Measurements from ENCODE around the gene PXMP4. TPM values are rescaled to one million over a fixed set of nuclear protein-coding genes. Genes with fewer than 3 reads are reported as not detected.
A peak's percentile ranks its signal among the peaks of the same experiment; 100 is the strongest.

The PXMP4 gene
- total and polyA plus RNA-seq, 9 of the 15 experiments (the other 6 are each of a cell fraction or from before 2014, with no cell fraction given) = 4.8 to 29.1 (median 6.8) TPM

- TF ChIP-seq, protein P1, sequence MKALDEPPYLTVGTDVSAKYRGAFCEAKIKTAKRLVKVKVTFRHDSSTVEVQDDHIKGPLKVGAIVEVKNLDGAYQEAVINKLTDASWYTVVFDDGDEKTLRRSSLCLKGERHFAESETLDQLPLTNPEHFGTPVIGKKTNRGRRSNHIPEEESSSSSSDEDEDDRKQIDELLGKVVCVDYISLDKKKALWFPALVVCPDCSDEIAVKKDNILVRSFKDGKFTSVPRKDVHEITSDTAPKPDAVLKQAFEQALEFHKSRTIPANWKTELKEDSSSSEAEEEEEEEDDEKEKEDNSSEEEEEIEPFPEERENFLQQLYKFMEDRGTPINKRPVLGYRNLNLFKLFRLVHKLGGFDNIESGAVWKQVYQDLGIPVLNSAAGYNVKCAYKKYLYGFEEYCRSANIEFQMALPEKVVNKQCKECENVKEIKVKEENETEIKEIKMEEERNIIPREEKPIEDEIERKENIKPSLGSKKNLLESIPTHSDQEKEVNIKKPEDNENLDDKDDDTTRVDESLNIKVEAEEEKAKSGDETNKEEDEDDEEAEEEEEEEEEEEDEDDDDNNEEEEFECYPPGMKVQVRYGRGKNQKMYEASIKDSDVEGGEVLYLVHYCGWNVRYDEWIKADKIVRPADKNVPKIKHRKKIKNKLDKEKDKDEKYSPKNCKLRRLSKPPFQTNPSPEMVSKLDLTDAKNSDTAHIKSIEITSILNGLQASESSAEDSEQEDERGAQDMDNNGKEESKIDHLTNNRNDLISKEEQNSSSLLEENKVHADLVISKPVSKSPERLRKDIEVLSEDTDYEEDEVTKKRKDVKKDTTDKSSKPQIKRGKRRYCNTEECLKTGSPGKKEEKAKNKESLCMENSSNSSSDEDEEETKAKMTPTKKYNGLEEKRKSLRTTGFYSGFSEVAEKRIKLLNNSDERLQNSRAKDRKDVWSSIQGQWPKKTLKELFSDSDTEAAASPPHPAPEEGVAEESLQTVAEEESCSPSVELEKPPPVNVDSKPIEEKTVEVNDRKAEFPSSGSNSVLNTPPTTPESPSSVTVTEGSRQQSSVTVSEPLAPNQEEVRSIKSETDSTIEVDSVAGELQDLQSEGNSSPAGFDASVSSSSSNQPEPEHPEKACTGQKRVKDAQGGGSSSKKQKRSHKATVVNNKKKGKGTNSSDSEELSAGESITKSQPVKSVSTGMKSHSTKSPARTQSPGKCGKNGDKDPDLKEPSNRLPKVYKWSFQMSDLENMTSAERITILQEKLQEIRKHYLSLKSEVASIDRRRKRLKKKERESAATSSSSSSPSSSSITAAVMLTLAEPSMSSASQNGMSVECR (CRISPR knock-in tag; IDR thresholded peaks at IDR 0.05) = peak; percentile 65
- TF ChIP-seq ZFP36 (IDR thresholded peaks at IDR 0.05; ENCODE audit: low read depth, low read length, partially characterized antibody) (no peak), ZNF639 (CRISPR knock-in tag; conservative IDR thresholded peaks at IDR 0.05 in 1 of 2, IDR thresholded peaks at IDR 0.05 in 1 of 2) (peak in 1 of 2 experiments; percentile 84; a peak in 2 of 4 replicates), CHD1 (IDR thresholded peaks at IDR 0.05; ENCODE audit: low read length) (peak; percentile 63), MTF1 (CRISPR knock-in tag; IDR thresholded peaks at IDR 0.05; ENCODE audit: borderline replicate concordance) (no peak), TEAD1 (CRISPR knock-in tag; IDR thresholded peaks at IDR 0.05) (no peak), CAMTA2 (CRISPR knock-in tag; conservative IDR thresholded peaks at IDR 0.05) (peak; percentile 86; the same call in 1 of the 2 replicates), PCBP1 (IDR thresholded peaks at IDR 0.05; ENCODE audit: low read depth, low read length, poor library complexity, severe bottlenecking) (peak; percentile 78), ZNF184 (CRISPR knock-in tag; IDR thresholded peaks at IDR 0.05) (no peak), RBBP5 (IDR thresholded peaks at IDR 0.05; ENCODE audit: borderline replicate concordance, insufficient read depth, low read length, poor library complexity, severe bottlenecking) (peak; percentile 67), SIN3B (IDR thresholded peaks at IDR 0.05; ENCODE audit: low read depth) (0 out of 2 replicates have a peak, but pooled peaks have one; percentile 10)
- TF ChIP-seq, protein P2, sequence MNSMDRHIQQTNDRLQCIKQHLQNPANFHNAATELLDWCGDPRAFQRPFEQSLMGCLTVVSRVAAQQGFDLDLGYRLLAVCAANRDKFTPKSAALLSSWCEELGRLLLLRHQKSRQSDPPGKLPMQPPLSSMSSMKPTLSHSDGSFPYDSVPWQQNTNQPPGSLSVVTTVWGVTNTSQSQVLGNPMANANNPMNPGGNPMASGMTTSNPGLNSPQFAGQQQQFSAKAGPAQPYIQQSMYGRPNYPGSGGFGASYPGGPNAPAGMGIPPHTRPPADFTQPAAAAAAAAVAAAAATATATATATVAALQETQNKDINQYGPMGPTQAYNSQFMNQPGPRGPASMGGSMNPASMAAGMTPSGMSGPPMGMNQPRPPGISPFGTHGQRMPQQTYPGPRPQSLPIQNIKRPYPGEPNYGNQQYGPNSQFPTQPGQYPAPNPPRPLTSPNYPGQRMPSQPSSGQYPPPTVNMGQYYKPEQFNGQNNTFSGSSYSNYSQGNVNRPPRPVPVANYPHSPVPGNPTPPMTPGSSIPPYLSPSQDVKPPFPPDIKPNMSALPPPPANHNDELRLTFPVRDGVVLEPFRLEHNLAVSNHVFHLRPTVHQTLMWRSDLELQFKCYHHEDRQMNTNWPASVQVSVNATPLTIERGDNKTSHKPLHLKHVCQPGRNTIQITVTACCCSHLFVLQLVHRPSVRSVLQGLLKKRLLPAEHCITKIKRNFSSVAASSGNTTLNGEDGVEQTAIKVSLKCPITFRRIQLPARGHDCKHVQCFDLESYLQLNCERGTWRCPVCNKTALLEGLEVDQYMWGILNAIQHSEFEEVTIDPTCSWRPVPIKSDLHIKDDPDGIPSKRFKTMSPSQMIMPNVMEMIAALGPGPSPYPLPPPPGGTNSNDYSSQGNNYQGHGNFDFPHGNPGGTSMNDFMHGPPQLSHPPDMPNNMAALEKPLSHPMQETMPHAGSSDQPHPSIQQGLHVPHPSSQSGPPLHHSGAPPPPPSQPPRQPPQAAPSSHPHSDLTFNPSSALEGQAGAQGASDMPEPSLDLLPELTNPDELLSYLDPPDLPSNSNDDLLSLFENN (IDR thresholded peaks at IDR 0.05; ENCODE audit: low read depth in 2 of 2, low read length in 2 of 2) = no peak
- TF ChIP-seq, protein P3, sequence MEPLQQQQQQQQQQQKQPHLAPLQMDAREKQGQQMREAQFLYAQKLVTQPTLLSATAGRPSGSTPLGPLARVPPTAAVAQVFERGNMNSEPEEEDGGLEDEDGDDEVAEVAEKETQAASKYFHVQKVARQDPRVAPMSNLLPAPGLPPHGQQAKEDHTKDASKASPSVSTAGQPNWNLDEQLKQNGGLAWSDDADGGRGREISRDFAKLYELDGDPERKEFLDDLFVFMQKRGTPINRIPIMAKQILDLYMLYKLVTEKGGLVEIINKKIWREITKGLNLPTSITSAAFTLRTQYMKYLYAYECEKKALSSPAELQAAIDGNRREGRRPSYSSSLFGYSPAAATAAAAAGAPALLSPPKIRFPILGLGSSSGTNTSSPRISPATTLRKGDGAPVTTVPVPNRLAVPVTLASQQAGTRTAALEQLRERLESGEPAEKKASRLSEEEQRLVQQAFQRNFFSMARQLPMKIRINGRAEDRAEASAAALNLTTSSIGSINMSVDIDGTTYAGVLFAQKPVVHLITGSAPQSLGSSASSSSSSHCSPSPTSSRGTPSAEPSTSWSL (CRISPR knock-in tag; IDR thresholded peaks at IDR 0.05; ENCODE audit: borderline replicate concordance) = 0 out of 2 replicates have a peak, but pooled peaks have one; percentile 47
Measured at GRCh38 chr20:33663161-33664084, 56.7 kb downstream of the PXMP4 start (continued).
